ENCODE results near the gene AJUBA.
"Not testable (repeated sequence)": the region's sequence is repeated elsewhere in the genome, so short reads cannot be mapped to it uniquely, and the experiment has no call there.

Gene AJUBA

GRCh38 chr14:22982477-22983245, at the start of gene AJUBA:
Gene AJUBA, minus strand, starts transcription at chr14:22982551. Its CDS starts 285 bp downstream, at chr14:22982266.
- DNase-seq (ENCODE audit: low spot score), result peak; percentile 39

DNA sequence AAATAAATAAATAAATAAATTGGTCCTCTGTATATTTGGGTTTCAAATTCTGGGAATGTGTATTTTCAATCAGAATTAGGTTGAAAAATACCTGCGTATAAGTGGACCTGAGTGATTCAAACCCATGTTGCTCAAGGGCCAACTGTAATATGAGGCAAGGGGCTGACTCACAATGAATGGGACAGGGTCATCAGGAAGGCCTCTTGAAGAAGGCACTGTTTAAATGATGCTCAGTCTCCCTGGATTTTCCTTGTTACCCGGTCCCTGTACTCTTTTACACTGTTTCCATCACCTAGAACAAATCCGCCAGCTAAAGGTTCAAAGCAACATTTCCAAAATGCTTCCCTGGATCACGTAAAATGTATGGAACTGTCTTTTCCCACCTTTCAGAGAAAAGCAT, 48.6 kb upstream of the AJUBA start:
- DNase-seq (ENCODE audit: low spot score), result no peak

- no peak for DNase-seq (ENCODE audit: low spot score)
Measured at GRCh38 chr14:23028799-23029198, 46.4 kb upstream of the AJUBA start.

- no peak for DNase-seq (ENCODE audit: low spot score)
Measured at GRCh38 chr14:23025151-23025814, 42.9 kb upstream of the AJUBA start.

DNA sequence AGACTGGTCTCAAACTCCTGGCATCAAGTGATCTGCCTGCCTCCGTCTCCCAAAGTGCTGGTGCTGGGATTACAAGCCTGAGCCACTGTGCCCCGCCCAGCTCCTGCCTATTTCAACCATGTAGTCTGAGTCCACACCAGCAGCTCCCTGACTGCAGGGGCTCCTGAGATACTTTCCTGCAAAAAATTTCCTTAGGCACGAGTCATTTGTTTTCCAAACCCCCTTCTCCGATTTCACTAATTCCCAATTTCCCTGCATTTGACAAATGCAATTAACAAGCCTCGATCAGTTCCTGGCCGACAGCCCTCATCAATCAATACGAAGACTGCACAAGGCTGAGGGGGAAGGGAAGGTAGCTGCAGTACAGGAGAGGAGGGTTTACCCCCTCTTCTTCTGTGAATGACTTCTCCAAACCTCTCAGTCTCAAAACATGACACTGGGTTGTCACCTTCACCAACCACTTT, 42.3 kb upstream of the AJUBA start:
- no peak for DNase-seq (ENCODE audit: low spot score)

DNA sequence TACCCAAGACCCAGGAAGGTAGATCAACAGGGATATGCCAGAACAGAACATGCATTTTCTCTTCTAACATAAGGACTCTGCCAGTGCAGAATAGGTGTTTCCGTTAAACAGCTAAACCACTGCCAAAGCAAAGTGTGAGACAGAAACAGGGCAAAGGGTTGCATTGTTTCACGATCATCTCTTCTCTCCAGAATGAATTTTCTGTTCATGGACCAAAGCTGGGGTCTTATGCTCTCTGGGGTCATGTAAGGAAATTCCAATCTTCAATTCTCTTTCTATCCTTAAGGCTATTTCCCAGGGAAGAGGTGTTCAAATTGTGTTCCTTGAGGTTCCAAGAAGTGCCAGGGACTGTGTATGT, 41.4 kb upstream of the AJUBA start:
- DNase-seq (ENCODE audit: low spot score), result no peak

DNA sequence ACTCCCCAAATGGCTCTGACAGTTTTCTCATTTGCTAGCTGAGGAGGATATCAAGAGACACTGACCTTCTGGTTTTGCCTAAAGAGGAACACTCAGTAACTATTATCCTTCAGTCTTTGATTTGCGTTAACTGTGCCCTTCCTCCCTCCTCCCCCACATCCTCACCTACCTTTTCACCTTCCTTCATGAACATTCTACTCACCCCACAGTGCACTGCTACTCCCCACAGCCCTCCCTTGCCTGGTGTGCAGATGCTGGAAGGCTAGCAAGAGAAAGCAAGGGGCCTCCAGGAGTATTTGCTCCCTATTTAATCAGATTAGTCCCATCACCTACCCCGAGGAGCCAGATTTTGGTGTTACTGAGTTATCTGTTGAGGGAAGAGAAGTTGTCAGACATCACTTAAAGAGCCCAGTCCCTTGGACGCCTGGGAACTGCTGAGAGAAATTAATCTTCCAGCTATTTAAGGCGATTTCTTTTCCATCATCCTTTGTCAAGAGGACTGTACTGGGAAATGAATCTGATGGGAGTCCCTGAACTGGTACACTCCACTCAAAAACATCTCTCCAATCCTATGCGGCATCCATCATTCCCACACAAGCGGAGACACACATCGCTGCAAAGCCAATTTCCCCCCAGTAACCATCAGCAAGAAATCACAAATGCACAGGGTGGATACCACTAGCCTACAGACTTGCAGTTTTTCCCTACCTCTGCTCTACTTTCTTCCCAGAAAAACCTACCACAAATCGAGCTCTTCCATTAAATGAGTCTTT, 40.9 kb upstream of the AJUBA start:
- DNase-seq (ENCODE audit: low spot score), result no peak

DNA sequence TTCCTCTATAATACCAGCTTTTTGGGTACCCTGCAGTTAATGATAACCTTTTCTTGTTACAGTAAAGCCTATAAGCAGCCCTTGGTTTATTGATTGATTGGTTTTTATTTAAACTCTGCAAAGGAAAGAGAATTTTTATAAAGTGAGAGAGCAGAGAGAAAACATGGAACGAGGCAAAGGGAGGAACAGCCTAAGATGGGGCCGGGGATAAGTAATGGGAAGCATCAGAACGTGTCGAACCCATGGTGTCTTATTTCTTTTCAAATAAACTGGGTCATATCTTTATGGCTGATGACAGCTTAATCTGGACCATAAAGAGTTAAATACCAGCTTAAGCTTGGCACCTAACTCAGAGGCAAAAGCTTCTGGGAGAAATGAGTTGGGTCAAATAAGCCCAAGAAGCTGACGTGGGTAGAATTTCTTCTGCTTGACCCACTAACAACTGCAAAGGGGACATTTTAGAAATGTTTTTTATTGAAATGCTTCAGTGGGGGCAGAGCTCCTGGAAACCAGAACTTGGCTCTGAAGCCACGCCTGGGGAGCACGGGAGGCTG, 39.6 kb upstream of the AJUBA start:
- no peak for DNase-seq (ENCODE audit: low spot score)

GRCh38 chr14:23021434-23021833, 39.1 kb upstream of the AJUBA start:
- DNase-seq (ENCODE audit: low spot score), result no peak

GRCh38 chr14:23020143-23021128, 38.1 kb upstream of the AJUBA start:
- DNase-seq (ENCODE audit: low spot score), result no peak

DNA sequence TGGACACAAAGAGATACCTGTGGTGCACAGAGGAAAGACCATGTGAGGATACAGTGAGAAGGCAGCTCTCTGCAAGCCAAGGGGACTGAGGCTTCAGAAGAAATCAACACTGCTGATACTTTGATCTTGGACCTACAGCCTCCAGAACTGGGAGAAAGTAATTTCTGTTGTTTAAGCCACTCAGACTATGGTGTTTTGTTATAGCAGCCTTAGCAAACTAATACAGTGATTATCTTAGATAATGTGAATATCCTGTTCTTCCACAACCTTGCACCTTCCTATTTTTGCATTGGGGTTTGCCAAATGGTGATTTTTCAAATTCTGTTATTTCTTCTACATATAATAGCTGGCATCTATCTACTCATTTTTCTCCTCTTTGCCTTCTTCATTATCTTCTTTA, 35.8 kb upstream of the AJUBA start:
- DNase-seq (ENCODE audit: low spot score), result no peak

DNA sequence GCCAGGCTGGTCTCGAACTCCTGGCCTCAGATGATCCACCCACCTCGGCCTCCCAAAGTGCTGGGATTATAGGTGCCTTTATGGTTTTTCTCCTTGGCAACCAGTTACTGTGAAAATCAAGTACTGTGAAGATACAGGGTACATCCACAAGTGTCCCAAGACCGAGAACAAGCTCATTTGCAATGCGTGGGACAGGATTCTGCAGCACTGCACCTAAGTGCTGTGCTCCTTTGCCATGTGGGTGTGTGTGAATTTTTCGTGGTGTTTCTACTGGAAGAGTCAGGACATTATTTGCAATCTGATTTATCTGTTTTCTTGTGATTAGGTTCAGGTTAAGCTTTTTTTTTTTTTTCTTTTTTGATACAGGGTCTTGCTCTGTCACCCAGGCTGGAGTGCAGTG, 34.7 kb upstream of the AJUBA start:
- peak; percentile 49 for DNase-seq (ENCODE audit: low spot score)

GRCh38 chr14:23015618-23016017, 33.3 kb upstream of the AJUBA start:
- DNase-seq (ENCODE audit: low spot score), result no peak

DNA sequence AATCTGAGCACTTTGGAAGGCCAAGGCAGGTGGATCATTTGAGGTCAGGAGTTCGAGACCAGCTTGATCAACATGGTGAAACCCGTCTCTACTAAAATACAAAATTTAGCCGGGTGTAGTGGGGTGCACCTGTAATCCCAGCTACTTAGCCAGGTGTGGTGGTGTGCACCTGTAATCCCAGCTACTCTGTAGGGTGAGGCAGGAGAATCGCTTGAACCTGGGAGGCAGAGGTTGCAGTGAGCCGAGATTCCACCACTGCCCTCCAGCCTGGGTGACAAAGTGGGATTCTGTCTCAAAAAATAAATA, 31.4 kb upstream of the AJUBA start:
- not testable (repeated sequence) for DNase-seq (ENCODE audit: low spot score)

- DNase-seq (ENCODE audit: low spot score), result no peak
Measured at GRCh38 chr14:23013054-23013748, 30.9 kb upstream of the AJUBA start.

DNA sequence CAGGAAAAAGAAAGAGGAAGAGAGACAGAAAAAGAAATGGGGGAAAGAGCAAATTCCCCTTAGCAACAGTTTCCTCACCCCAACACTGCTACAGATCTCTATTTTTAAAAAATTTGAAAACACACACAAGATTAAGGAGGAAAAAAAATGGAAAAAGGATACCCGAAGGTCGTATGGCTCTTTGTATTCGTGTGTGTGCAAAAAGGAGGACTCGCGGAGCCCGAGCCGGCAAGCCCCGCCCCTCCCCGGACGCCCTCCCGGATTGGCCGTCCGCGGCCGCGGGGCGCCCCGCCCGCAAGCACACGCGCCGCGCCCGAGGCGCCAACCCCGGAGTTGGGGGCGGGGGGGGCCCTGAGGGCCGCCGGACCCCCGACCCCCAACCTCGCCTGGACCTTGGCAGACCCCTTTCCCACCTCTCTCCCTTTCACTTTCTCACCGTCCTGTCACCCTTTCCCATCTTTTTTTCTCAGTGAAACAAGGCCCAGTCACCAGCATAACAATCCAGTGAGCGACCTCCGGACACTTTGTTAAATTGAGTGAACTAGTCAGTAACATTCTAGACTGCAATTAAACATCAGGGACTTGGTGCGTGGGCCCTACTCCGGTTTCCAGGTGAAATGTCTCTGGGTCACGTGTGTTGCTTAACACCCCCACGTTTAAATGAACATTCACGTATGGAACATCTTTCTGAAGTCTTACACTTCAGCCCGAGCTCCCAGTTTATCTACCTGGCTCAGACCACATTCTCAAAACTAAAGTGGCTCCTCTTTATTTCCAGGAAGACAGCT, 27.8 kb upstream of the AJUBA start, which contains the start of gene C14orf93:
TSS of gene C14orf93 (minus strand) at position 205 of the 788 bp plus-strand sequence. CDS start 11,120 bp downstream, outside the sequence.
- DNase-seq (ENCODE audit: low spot score), result peak; percentile 72

- DNase-seq (ENCODE audit: low spot score), result no peak
Measured at GRCh38 chr14:23009483-23009938, 27.2 kb upstream of the AJUBA start.

DNA sequence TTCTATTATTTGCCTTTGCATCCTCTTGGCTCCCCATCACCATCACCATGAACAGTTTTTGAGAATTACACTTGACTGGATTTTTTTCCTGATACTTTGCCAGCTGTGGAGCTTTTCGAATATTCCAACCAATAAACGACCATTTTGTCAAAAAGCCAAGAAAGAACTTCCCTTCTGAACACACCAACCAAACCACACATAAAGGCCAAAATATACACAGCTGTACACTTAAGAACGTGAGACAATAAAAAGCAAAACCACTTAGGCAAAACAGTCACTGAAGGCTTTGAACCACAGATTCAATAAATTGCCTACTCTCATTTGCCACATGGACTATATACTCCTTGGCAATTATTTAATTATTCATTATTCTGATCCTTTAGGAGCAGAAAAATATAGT, 26.5 kb upstream of the AJUBA start:
- DNase-seq (ENCODE audit: low spot score), result no peak

DNA sequence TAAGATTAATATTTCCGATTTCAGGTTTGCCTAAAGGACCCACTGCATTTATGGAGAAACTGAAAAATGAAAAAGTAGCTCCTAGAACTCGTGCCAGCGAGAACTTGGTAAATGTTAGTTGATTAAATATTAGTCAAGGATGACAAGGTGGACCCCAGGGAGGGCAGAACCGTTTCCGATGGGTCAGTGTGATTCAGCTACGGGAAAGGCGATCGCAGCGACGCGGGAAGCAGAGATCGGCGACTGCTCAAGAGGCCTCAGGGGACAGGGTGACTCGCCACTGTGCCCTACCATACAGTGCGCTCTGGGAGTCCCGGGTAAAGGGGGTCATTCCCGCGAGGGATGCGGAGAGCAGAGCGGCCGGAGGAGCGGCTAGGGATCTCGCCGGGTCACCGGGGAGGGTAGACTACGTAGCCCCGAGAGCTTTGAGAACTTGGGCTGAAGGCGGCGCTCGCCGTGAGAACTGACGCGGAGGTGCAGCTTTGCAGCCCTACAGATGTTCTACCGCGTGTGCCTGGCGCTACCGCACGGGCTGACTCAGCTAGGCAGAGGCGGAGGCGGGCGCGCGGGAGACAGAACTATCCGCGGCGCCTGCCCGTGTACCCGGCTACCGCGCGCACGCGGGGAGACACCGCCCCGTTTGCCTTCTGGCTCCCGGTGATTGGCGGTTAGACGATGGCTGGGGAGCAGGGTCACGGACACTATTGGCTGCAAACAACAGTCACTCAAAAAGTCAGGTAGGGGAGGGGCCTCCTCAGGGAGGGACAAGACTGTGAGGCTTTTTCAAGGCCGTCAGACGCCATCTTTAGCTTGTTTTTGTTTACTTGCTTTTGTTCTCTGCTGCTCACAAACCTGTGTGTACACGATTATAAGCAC, 24.4 kb upstream of the AJUBA start:
- peak; percentile 99 for DNase-seq (ENCODE audit: low spot score)

Measured in putamen (tissue), 1 donor.